ENCODE measurements around the gene CIAO3. TPM values are rescaled to one million over a fixed set of nuclear protein-coding genes. Genes with fewer than 3 reads are reported as not detected.

The CIAO3 gene
- total and polyA plus RNA-seq, 2 donors (not counting 1 experiment from before 2014, with no cell fraction given) = 59.4 to 68.4 TPM

DNA sequence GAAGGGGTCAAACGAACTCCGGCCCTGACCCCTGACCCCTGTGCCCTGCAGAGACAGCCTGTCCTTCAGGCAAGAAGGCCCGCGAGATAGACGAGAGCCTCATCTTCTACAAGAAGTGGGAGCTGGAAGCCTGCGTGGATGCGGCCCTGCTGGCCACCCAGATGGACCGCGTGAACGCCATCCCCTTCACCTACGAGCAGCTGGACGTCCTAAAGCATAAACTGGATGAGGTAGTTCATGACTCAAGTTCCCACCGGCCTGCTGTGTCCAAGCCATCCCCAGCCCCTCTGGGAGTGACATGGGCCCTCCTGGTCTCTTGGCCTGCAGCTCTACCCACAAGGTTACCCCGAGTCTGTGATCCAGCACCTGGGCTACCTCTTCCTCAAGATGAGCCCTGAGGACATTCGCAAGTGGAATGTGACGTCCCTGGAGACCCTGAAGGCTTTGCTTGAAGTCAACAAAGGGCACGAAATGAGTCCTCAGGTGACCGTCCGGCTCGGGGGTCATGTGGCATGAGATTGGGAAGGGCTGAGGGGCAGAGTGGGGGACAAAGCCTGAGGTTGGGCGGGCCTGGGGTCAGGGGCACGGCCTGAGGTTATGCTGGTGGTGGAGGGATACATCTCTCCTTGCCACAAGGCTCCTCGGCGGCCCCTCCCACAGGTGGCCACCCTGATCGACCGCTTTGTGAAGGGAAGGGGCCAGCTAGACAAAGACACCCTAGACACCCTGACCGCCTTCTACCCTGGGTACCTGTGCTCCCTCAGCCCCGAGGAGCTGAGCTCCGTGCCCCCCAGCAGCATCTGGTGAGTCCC is 25.4 kb upstream of the CIAO3 start:
- ATAC-seq (ENCODE audit: low read depth) (no peak), DNase-seq (no peak)
- WGBS (ENCODE audit: insufficient coverage) = 93% methylated on average over 21 of the region's 29 CpGs
- Histone ChIP-seq H2AFZ (ENCODE audit: insufficient read depth, low read depth, low read length, poor library complexity, severe bottlenecking) (no peak overlapping the region), H3K4me1 (ENCODE audit: control insufficient read depth in 2 of 2, insufficient read depth in 2 of 2, low read length in 2 of 2) (peaks cover 0 to 3% of the 10 kb centered on the region in 2 donors), H3K79me2 (ENCODE audit: control insufficient read depth, insufficient read depth, low read length) (no peaks in the 10 kb centered on the region), H3K9ac (ENCODE audit: low read length) (no peak overlapping the region), H3K4me2 (replicated peaks; ENCODE audit: low read depth, low read length, poor library complexity, severe bottlenecking) (no peak overlapping the region), H3K27ac (ENCODE audit: low read length in 2 of 2) (no peak overlapping the region), H3K4me3 (ENCODE audit: control extremely low read depth in 1 of 5, extremely low read depth in 1 of 5, insufficient read depth in 1 of 5, low read depth in 2 of 5, low read length in 4 of 5) (no peak overlapping the region), H3K9me3 (ENCODE audit: control extremely low read depth in 1 of 3, control insufficient read depth in 2 of 3, insufficient read depth in 1 of 3, low read length in 2 of 3) (no peaks in the 10 kb centered on the region), H4K20me1 (ENCODE audit: control insufficient read depth, insufficient read depth, low read length, poor library complexity, severe bottlenecking) (no peaks in the 10 kb centered on the region), H3K36me3 (replicated peaks in 1 of 2; ENCODE audit: control extremely low read depth in 1 of 2, control insufficient read depth in 1 of 2, extremely low read depth in 1 of 2, insufficient read depth in 2 of 2, low read length in 1 of 2) (no peaks in the 10 kb centered on the region), H3K27me3 (replicated peaks in 1 of 4; ENCODE audit: control extremely low read depth in 1 of 4, control insufficient read depth in 3 of 4, insufficient read depth in 4 of 4, low read length in 3 of 4) (peaks cover 0 to 10% (median 0%) of the 10 kb centered on the region in 4 experiments)
- CTCF ChIA-PET = no interaction called here
- no peaks in the 10 kb centered on the region for H3K9me3 Mint-ChIP-seq (ENCODE audit: insufficient read depth)
- no peak for TF ChIP-seq EZH2 (IDR thresholded peaks at IDR 0.05; ENCODE audit: borderline replicate concordance, insufficient read depth, low read depth, low read length, poor library complexity, severe bottlenecking)
- TF ChIP-seq, protein P1, sequence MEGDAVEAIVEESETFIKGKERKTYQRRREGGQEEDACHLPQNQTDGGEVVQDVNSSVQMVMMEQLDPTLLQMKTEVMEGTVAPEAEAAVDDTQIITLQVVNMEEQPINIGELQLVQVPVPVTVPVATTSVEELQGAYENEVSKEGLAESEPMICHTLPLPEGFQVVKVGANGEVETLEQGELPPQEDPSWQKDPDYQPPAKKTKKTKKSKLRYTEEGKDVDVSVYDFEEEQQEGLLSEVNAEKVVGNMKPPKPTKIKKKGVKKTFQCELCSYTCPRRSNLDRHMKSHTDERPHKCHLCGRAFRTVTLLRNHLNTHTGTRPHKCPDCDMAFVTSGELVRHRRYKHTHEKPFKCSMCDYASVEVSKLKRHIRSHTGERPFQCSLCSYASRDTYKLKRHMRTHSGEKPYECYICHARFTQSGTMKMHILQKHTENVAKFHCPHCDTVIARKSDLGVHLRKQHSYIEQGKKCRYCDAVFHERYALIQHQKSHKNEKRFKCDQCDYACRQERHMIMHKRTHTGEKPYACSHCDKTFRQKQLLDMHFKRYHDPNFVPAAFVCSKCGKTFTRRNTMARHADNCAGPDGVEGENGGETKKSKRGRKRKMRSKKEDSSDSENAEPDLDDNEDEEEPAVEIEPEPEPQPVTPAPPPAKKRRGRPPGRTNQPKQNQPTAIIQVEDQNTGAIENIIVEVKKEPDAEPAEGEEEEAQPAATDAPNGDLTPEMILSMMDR (IDR thresholded peaks at IDR 0.05) = no peak
- POLR2A ChIA-PET = no interaction called here
- no peaks in the 10 kb centered on the region for H3K4me1 Mint-ChIP-seq
- intact Hi-C loops (cut with micrococcal nuclease) = no loop called here
- no peak overlapping the region for H3K27ac Mint-ChIP-seq
- no peaks in the 10 kb centered on the region for H3K27me3 Mint-ChIP-seq
- no peak overlapping the region for H3K4me3 Mint-ChIP-seq

DNA sequence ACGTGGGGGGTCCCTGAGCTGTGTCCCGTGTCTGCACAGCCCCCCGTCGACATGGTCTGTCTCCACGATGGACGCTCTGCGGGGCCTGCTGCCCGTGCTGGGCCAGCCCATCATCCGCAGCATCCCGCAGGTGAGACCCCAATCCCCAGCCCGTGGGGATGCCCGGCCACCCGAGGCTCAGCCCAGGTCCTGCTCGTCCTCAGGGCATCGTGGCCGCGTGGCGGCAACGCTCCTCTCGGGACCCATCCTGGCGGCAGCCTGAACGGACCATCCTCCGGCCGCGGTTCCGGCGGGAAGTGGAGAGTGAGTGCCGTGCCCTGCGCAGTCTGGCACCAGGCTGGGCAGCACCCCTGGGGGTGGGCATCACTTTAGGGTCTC is 24.7 kb upstream of the CIAO3 start:
- ATAC-seq (ENCODE audit: low read depth) = no peak
- no peaks in the 10 kb centered on the region for H3K4me1 Mint-ChIP-seq
- 92% methylated on average over 29 of the region's 29 CpGs for WGBS (ENCODE audit: insufficient coverage)

More for the DNA sequence above, 24.7 kb upstream of the CIAO3 start:
- TF ChIP-seq EZH2 (IDR thresholded peaks at IDR 0.05; ENCODE audit: borderline replicate concordance, insufficient read depth, low read depth, low read length, poor library complexity, severe bottlenecking) = no peak
- TF ChIP-seq, protein P1 (IDR thresholded peaks at IDR 0.05) = no peak
- CTCF ChIA-PET = no interaction called here
- Histone ChIP-seq H3K9ac (ENCODE audit: low read length) (no peak overlapping the region), H3K27me3 (replicated peaks in 1 of 4; ENCODE audit: control extremely low read depth in 1 of 4, control insufficient read depth in 3 of 4, insufficient read depth in 4 of 4, low read length in 3 of 4) (peaks cover 0 to 10% (median 0%) of the 10 kb centered on the region in 4 experiments), H2AFZ (ENCODE audit: insufficient read depth, low read depth, low read length, poor library complexity, severe bottlenecking) (no peak overlapping the region), H3K36me3 (replicated peaks in 1 of 2; ENCODE audit: control extremely low read depth in 1 of 2, control insufficient read depth in 1 of 2, extremely low read depth in 1 of 2, insufficient read depth in 2 of 2, low read length in 1 of 2) (no peaks in the 10 kb centered on the region), H3K27ac (ENCODE audit: low read length in 2 of 2) (no peak overlapping the region), H3K4me2 (replicated peaks; ENCODE audit: low read depth, low read length, poor library complexity, severe bottlenecking) (no peak overlapping the region), H3K79me2 (ENCODE audit: control insufficient read depth, insufficient read depth, low read length) (no peaks in the 10 kb centered on the region), H3K9me3 (ENCODE audit: control extremely low read depth in 1 of 3, control insufficient read depth in 2 of 3, insufficient read depth in 1 of 3, low read length in 2 of 3) (no peaks in the 10 kb centered on the region), H3K4me1 (ENCODE audit: control insufficient read depth in 2 of 2, insufficient read depth in 2 of 2, low read length in 2 of 2) (peaks cover 0 to 3% of the 10 kb centered on the region in 2 donors), H3K4me3 (ENCODE audit: control extremely low read depth in 1 of 5, extremely low read depth in 1 of 5, insufficient read depth in 1 of 5, low read depth in 2 of 5, low read length in 4 of 5) (no peak overlapping the region), H4K20me1 (ENCODE audit: control insufficient read depth, insufficient read depth, low read length, poor library complexity, severe bottlenecking) (no peaks in the 10 kb centered on the region)
- no peak for DNase-seq
- H3K9me3 Mint-ChIP-seq (ENCODE audit: insufficient read depth) = no peaks in the 10 kb centered on the region
- H3K27ac Mint-ChIP-seq = no peak overlapping the region
- intact Hi-C loops (cut with micrococcal nuclease) = no loop called here
- H3K27me3 Mint-ChIP-seq = no peaks in the 10 kb centered on the region
- H3K4me3 Mint-ChIP-seq = no peak overlapping the region
- POLR2A ChIA-PET = no interaction called here
